Choroid plexus epithelial cell (primary cell): ENCODE results near the gene MAFF.

ENCODE experiments used
- DNase-seq: peaks from one replicate; pipeline ENCODE4 v3.0.0-alpha.2; 2010; ENCODE audit warnings: low read depth
- H3K4me3 ChIP-seq: 2 replicates; pipeline ENCODE4 v1.5.1; 2011; ENCODE audit warnings: low read depth, mild to moderate bottlenecking, control low read depth, low read length, moderate library complexity
- TF ChIP-seq, protein P1 (sequence below): conservative IDR thresholded peaks from 2 replicates; pipeline ENCODE4 v1.5.1; 2011; ENCODE audit warnings: low read depth, mild to moderate bottlenecking, control low read depth, inconsistent platforms, low read length, moderate library complexity

The MAFF gene

DNA sequence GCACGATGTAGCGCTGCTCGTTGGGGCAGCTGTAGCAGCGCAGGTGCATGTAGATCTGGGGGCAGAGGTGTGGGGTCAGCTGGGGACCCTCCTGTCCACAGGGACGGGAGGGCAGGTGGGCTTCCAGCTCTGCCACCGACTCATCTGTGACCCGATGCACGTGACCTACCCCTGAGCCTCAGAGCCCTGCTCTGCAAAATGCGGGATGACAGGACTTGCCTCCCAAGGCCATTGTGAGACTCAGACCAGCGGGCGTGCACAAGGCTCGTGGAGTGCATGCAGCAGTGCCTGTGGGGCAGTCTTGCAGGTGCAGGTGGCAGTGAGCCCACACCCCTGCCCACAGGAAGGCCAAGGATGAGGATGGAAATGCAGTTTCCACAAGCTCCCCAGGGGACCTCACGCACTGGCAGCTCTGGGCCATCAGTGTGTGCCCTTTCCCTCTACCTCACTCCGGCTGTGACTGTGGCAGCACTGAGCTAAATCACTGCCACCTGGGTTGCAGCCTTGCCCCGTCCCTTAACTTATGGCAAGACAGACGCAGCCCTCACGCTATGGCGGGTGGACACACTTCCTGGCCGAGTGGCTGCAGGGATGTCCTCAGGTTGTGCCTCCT lies 44.4 kb downstream of the MAFF start:
- DNase-seq, result no peak
- TF ChIP-seq, protein P1, sequence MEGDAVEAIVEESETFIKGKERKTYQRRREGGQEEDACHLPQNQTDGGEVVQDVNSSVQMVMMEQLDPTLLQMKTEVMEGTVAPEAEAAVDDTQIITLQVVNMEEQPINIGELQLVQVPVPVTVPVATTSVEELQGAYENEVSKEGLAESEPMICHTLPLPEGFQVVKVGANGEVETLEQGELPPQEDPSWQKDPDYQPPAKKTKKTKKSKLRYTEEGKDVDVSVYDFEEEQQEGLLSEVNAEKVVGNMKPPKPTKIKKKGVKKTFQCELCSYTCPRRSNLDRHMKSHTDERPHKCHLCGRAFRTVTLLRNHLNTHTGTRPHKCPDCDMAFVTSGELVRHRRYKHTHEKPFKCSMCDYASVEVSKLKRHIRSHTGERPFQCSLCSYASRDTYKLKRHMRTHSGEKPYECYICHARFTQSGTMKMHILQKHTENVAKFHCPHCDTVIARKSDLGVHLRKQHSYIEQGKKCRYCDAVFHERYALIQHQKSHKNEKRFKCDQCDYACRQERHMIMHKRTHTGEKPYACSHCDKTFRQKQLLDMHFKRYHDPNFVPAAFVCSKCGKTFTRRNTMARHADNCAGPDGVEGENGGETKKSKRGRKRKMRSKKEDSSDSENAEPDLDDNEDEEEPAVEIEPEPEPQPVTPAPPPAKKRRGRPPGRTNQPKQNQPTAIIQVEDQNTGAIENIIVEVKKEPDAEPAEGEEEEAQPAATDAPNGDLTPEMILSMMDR, result no peak
- no peak overlapping the region for H3K4me3 ChIP-seq

DNA sequence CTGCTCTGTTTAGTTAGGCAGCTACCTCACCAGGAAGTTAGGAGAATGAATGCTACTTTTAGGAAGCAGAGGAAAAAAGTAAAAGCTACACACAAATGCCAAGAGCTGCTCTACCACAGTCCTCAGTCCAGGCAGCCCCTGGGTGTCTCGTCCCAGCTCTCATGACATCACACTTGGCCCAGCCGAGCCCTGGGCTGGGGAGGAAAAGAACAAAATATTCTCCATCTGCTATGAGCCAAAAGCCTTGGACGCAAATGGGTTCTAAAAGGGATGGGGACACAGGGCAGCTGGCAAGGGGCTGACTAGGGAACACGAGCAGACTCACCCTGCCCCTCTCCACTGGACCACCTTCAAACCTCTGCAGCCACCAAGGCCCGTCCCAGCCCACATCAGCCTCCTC lies 44.9 kb downstream of the MAFF start:
- H3K4me3 ChIP-seq, result no peak overlapping the region
- no peak for DNase-seq
- TF ChIP-seq, protein P1, result no peak

DNA sequence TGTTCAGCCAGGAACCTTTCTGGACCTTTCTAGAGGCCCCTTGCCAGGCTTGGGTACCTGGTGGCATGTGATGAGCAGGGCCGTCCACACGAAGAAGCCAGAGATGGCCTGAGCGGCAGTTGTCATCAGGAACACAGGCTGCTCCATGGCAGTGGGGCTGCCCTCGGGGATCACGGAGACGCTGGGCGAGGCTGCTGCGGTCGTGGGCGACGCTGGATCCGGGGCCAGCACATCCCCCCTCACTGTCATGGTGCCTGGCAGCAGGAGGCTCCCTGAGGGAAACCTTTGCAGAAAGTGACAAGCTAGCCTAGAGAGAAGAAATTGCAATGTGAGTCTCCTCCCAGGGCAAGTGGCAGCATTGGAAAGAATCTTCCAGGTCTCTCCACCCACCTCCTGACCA lies 45.9 kb downstream of the MAFF start:
- DNase-seq, result no peak
- no peak overlapping the region for H3K4me3 ChIP-seq
- TF ChIP-seq, protein P1, result no peak

- TF ChIP-seq, protein P1, result no peak
- DNase-seq, result no peak
- H3K4me3 ChIP-seq, result no peak overlapping the region
These were observed 46.5 kb downstream of the MAFF start for GRCh38 chr22:38248280-38248679.

GRCh38 chr22:38249301-38249700 lies 47.5 kb downstream of the MAFF start:
- no peak for DNase-seq
- H3K4me3 ChIP-seq, result no peak overlapping the region
- TF ChIP-seq, protein P1, result no peak

DNA sequence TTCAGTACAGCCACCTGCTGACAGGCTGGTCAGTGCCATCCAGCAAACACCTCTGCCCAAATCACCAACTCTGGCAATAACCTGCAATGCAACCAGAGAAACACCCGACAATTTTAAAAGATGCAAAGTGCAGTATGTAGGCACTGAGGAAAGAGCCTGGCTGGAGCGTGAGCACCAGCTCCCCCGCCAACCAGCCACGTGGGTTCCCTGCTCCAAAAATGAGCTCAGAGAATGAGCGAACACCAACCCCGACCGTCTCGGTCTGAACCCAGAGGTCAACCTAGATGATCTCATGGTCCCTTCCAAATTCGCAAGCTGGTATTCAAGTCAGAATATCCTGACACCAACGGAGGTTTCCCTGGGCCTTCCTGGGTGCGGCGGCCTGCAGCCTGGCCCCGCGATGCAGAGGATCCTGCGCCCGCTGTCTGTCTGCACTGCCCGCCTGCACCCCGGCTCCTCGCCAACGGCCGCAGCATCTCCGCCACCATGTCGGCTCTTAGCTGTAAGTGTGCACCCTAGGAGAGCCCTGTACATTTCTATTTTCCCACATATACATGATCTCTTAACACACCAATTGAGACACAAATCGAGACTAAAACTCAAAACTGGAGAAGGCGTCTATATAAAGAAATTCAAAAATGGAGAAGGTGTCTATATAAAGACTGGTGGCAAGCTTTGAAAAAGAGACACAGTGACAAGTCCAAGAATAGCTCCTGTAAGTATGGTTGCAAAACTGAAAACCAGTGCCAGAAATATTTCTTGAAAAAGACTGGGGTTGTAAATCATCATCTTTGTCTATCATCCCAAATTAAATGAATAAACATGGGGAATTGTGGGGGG lies 48.2 kb downstream of the MAFF start:
- TF ChIP-seq, protein P1, result no peak
- no peak overlapping the region for H3K4me3 ChIP-seq

More for the DNA sequence above, 48.2 kb downstream of the MAFF start:
- DNase-seq, result no peak
